GM13977 (cell line): ENCODE results near the gene ALPI.
"Not testable (repeated sequence)": the region's sequence is repeated elsewhere in the genome, so short reads cannot be mapped to it uniquely, and the experiment has no call there.

Experiments
- DNase-seq: peaks from one replicate; pipeline ENCODE4 v3.0.0; 2012; ENCODE audit warnings: low spot score
- CTCF ChIP-seq: IDR thresholded peaks from 2 replicates; pipeline ENCODE4 v1.5.1; 2012; ENCODE audit warnings: mild to moderate bottlenecking, control low read depth; ENCODE audit not compliant: insufficient read depth; ENCODE audit errors: extremely low read depth, missing control alignments
- in situ Hi-C: fragments of 300-500 bp; cut with MboI; formaldehyde crosslinking; loops from one replicate; pipeline ENCODE4 v1.12.0; 2022; ENCODE audit warnings: low sequenced_read_pairs, low pct_unique_long_range_greater_than_20kb, mixed read lengths, inconsistent platforms; ENCODE audit not compliant: unreplicated experiment

ALPI gene

GRCh38 chr2:232455426-232456255 lies at the start of gene ALPI:
Gene ALPI (plus strand): TSS chr2:232456153. CDS start chr2:232456200, 47 bp downstream.
- TF ChIP-seq CTCF: no peak
- in situ Hi-C loops: no loop called here
- no peak for DNase-seq

GRCh38 chr2:232406556-232407310 lies 49.2 kb upstream of the ALPI start, which contains the start of gene ALPG:
Gene ALPG (plus strand): TSS chr2:232406844. CDS start chr2:232406895, 51 bp downstream.
- TF ChIP-seq CTCF: no peak
- DNase-seq: no peak
- in situ Hi-C loops: no loop called here

GRCh38 chr2:232407428-232408150 lies 48.4 kb upstream of the ALPI start:
- DNase-seq, in situ Hi-C loops: not testable (repeated sequence)

- DNase-seq, in situ Hi-C loops: not testable (repeated sequence)
These were observed 47.7 kb upstream of the ALPI start for GRCh38 chr2:232408269-232408668.

GRCh38 chr2:232409617-232410016 lies 46.3 kb upstream of the ALPI start:
- in situ Hi-C loops, DNase-seq: not testable (repeated sequence)

GRCh38 chr2:232410238-232410900 lies 45.6 kb upstream of the ALPI start:
- in situ Hi-C loops: no loop called here
- no peak for TF ChIP-seq CTCF
- no peak for DNase-seq

GRCh38 chr2:232411901-232412629 lies 43.9 kb upstream of the ALPI start:
- TF ChIP-seq CTCF: no peak
- in situ Hi-C loops: no loop called here
- DNase-seq: peak; percentile 49
